ENCODE results near the gene AIMP2. TPM values are rescaled to one million over a fixed set of nuclear protein-coding genes. Genes with fewer than 3 reads are reported as not detected.

The AIMP2 gene
- total and polyA plus RNA-seq, 2 of the 8 experiments (the other 6 are each of a cell fraction or from before 2014, with no cell fraction given) = 85.6 to 99.0 TPM

GRCh38 chr7:6012355-6013104 lies 3.5 kb downstream of the AIMP2 start:
- no peak overlapping the region for H4K91ac ChIP-seq (replicated peaks; ENCODE audit: insufficient read length, low read length)
- POLR2A ChIA-PET (ENCODE audit: partially characterized antibody) = interaction anchor here (8.0 kb wide), 1 partner anchor 12 kb away, joined by 66 read pairs; no protein-coding TSS in a partner anchor
- H3K14ac ChIP-seq (ENCODE audit: insufficient read length) = no peak overlapping the region
- TF ChIP-seq CTBP2 (IDR thresholded peaks at IDR 0.05; ENCODE audit: borderline replicate concordance, insufficient read depth, insufficient read length, low read length) (no peak), GTF2F1 (IDR thresholded peaks at IDR 0.05; ENCODE audit: borderline replicate concordance, low read depth, low read length) (no peak)
- no peak overlapping the region for H3K4ac ChIP-seq (replicated peaks; ENCODE audit: insufficient read length, low read depth, low read length)
- peaks cover 0 to 3% (median 0%) of the 10 kb centered on the region in 4 experiments; a peak in 1 of 7 replicates for H3K4me1 ChIP-seq (replicated peaks in 1 of 4; ENCODE audit: control insufficient read depth in 3 of 4, insufficient read depth in 4 of 4, low read length in 3 of 4)
- no peak overlapping the region for H2AFZ ChIP-seq (ENCODE audit: low read length)
- no peak overlapping the region for H3K56ac ChIP-seq (replicated peaks; ENCODE audit: insufficient read length, low read depth, low read length)
- H3K9me3 ChIP-seq (ENCODE audit: insufficient read depth in 2 of 2, low read depth in 1 of 2, low read length in 1 of 2) = no peaks in the 10 kb centered on the region
- no peak overlapping the region for H2BK12ac ChIP-seq (ENCODE audit: low read depth, low read length)
- peaks cover 4% of the 10 kb centered on the region for H3K79me1 ChIP-seq (ENCODE audit: low read depth, low read length)
- H3K4me2 ChIP-seq (ENCODE audit: insufficient read depth in 1 of 2, low read depth in 2 of 2, low read length in 2 of 2) = no peak overlapping the region
- DNase-seq (ENCODE audit: low read depth in 1 of 2, low spot score in 2 of 2) (no peak), FAIRE-seq (no peak)
- no peak overlapping the region for H3K27ac ChIP-seq (ENCODE audit: low read depth, low read length)
- WGBS, 2 experiments (ENCODE audit: extremely low coverage in 1 of 2, insufficient coverage in 1 of 2, insufficient read length in 1 of 2, insufficient replicate concordance in 2 of 2, low coverage in 1 of 2, low lambda C conversion rate in 2 of 2, missing lambda C conversion rate in 1 of 2) = 92% methylated on average over 14 of the region's 14 CpGs; no CpG with 5 or more reads in 1 of the 2 experiments
- H2AK5ac ChIP-seq (ENCODE audit: low read depth, low read length) = no peak overlapping the region
- peaks cover 2 to 11% of the 10 kb centered on the region in 2 experiments for H4K20me1 ChIP-seq (replicated peaks in 1 of 2; ENCODE audit: control insufficient read depth in 1 of 2, insufficient read depth in 2 of 2, low read length in 2 of 2)
- H2BK5ac ChIP-seq (ENCODE audit: low read depth, low read length) = no peak overlapping the region; the same call in 1 of the 2 replicates
- no peak overlapping the region for H4K8ac ChIP-seq (ENCODE audit: extremely low read depth, insufficient read depth, low read length)
- H3K18ac ChIP-seq (ENCODE audit: extremely low read depth, low read length) = no peak overlapping the region
- no peak overlapping the region for H2BK20ac ChIP-seq (ENCODE audit: low read length)
- no peak overlapping the region for H4K5ac ChIP-seq (ENCODE audit: insufficient read length, low read depth, low read length)
- H3K4me3 ChIP-seq (ENCODE audit: extremely low read depth in 1 of 4, insufficient read depth in 2 of 4, low read depth in 3 of 4, low read length in 4 of 4) = no peak overlapping the region
- H3K23me2 ChIP-seq (ENCODE audit: low read depth, low read length) = no peaks in the 10 kb centered on the region
- H3K79me2 ChIP-seq (ENCODE audit: control insufficient read depth in 1 of 2, insufficient read depth in 2 of 2, low read length in 2 of 2) = peaks cover 2 to 53% of the 10 kb centered on the region in 2 experiments; a peak in 3 of 4 replicates
- H2BK120ac ChIP-seq (replicated peaks; ENCODE audit: low read depth, low read length) = no peak overlapping the region
- no peaks in the 10 kb centered on the region for H3K27me3 ChIP-seq (replicated peaks in 1 of 4; ENCODE audit: control insufficient read depth in 3 of 4, extremely low read depth in 1 of 4, insufficient read depth in 3 of 4, low read length in 3 of 4)
- no peak overlapping the region for H3K9ac ChIP-seq (replicated peaks in 1 of 4; ENCODE audit: extremely low read depth in 1 of 4, low read depth in 3 of 4, low read length in 3 of 4)
- H3K36me3 ChIP-seq (ENCODE audit: control insufficient read depth in 2 of 4, insufficient read depth in 4 of 4, low read length in 3 of 4) = peaks cover 19 to 56% (median 30%) of the 10 kb centered on the region in 4 experiments
- no peak overlapping the region for H2BK15ac ChIP-seq (ENCODE audit: low read length)
- CTCF ChIA-PET (ENCODE audit: partially characterized antibody) = interaction anchor here (1.0 kb wide), 1 partner anchor 15 kb away, joined by 4 read pairs; no protein-coding TSS in a partner anchor
- no peak overlapping the region for H3K23ac ChIP-seq (ENCODE audit: insufficient read length)

Measured in H1 (cell line).